HG02943 (cell line): Measurements from ENCODE around the gene ESRRB.

Experiments used
- ATAC-seq: cut with Tn5 transposase; IDR thresholded peaks from one replicate; pipeline ENCODE4 v1.9.1; 2021; ENCODE audit warnings: mild to moderate bottlenecking, low read depth, moderate library complexity; ENCODE audit not compliant: unreplicated experiment

ESRRB gene

DNA sequence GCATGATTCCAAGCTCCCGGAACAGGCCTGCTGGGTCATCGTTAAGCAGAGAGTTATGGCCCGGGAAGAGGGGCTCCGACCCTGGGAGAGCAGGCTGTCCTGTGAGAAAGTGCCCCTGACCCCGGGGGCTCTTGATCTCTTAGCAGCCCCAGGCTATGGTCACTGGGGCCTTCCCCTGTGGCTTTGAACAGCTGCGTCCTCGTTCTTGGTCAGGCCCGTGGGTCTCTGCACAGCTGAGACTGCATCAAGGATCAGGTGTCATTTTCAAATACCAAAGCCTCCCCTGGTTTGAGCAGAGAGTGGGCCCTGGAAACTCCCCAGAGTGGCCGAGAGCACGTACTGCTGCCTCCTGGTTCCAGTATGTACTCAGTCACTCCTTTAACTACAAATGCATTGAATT lies 114.8 kb downstream of the ESRRB start:
- ATAC-seq: no peak

DNA sequence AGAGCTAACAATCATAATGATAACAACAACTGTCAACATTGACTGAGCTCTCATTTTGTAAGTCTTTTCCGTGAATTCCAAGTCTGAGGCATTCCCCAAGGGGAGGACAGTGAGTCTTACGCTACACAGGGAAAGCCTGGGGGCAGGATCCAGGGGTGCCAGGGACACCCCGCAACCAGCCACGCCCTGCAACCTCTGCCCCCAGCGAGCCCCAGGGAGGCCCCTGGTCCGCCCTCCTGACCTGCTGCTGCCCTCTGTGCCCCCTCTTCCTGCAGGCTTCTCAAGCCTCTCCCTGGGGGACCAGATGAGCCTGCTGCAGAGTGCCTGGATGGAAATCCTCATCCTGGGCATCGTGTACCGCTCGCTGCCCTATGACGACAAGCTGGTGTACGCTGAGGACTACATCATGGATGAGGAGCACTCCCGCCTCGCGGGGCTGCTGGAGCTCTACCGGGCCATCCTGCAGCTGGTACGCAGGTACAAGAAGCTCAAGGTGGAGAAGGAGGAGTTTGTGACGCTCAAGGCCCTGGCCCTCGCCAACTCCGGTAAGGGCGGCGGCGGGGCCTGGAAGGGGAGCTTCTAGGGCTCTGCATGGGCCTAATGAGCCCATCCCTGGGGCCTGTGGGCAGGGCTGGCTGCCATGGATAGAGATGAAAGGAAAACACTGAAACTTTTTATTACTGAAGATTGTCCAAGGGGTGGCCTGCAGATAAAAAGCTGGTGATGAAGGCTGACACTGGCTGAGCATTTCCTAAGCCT lies 115.4 kb downstream of the ESRRB start:
- ATAC-seq: no peak

DNA sequence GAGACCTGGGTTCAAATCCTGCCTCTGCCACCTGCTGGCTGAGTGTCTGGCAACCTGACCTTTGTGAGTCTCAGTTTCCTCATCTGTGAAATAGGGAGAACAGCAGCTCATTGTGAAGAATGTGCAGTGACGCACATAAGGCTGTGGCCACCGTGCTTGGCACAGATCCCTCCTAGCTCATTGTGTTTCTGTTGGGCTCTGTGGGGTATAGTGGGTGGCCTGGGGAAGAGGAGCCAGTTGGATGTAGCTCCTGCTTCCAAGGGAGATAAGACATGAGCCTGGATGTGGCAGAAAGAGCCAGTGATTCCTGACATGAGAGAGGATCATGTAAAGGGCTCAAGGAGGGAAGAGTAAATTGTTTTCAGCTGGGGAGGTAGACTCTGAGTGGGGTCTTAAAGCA lies 120.0 kb downstream of the ESRRB start:
- ATAC-seq: no peak

DNA sequence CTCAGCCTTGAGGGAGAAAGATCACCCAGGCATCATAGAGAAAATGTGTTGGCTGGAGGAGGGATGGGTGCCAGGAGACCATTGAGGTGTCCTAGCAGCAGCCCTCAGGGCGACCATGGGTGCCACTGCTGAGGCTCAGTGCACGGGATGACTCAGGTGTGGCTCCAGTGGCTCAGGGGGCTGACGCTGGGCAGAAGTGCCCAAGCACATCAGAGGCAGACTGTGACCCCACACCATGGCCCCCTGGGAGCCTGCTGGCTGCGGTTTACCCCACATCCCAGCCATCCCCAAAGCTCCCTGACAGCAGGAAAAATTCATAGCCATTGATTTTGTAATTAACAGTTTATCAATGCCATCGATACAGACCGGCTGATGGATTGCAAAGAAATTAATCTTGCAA lies 120.7 kb downstream of the ESRRB start:
- ATAC-seq: no peak

DNA sequence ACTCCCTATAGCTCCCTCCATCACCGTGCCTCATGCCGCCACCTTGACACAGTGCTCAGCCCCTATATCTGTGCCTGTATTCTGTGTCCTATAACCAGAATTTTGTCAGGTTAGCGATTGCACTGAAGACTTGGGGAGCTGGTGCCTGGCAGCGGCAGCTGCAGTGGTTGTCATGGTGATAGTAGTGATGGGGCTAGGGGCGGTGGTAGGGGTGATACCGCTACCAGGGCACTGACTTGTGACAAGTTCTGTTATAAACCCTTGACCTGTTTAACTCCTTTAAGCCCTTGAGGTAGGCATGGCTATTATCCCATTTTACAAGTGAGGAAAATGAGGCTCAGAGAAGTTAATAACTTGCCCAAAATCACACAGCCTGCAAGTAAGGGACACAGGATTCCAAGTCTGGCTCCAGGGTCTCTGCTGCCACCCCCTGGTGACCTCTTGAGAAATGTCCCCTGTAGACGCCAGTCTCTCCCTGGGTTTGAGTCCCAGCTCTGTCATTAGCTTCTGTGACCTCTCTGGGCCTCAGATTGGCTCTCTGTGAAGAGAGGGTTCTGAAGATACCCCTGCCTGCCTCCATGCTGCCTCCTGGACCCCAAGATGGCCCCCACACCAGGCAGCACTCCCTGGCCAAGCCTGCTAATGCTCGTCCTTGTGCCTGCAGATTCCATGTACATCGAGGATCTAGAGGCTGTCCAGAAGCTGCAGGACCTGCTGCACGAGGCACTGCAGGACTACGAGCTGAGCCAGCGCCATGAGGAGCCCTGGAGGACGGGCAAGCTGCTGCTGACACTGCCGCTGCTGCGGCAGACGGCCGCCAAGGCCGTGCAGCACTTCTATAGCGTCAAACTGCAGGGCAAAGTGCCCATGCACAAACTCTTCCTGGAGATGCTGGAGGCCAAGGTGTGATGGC lies 121.9 kb downstream of the ESRRB start:
- ATAC-seq: no peak

DNA sequence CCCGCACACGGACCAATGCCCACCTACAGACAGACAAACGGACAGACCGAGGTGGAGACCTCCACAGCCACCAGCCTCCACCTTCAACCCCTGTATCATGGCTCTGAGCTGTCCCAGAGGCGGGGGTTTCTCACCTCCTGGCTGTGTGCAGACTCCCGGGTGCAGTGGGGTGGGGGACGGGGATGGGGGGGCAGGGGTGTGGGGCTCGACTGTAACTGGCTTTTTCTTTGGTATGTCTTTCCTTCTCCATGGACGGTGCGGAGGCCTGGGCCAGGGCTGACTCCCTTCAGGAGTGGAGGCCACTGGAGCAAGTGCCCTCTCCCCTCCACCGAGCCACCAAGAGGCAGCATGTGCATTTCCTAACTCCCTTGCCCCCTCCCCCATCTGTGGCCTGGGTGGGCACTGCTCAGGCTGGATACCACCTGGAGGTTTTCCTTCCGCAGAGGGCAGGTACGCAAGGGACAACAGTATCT lies 122.6 kb downstream of the ESRRB start:
- no peak for ATAC-seq

DNA sequence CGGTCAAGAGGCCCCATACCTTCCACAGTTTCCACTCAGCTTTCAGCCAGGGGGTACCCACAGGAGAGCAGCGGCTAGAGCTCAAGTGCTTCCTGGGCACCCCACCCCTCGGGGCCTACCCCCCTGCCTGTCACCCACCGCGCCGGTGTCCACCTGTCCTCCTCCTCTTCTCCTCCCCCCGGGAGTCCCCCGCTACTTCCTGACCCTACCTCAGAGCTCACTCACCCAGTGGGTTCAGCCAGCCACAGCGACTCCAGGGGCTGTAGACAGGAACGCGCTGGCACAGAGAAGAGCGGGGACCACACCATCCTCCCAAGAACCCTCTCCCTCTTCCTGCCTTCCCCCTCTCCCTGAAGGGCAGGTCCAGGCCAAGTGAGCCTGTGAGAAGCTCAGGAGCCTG lies 123.0 kb downstream of the ESRRB start:
- no peak for ATAC-seq

DNA sequence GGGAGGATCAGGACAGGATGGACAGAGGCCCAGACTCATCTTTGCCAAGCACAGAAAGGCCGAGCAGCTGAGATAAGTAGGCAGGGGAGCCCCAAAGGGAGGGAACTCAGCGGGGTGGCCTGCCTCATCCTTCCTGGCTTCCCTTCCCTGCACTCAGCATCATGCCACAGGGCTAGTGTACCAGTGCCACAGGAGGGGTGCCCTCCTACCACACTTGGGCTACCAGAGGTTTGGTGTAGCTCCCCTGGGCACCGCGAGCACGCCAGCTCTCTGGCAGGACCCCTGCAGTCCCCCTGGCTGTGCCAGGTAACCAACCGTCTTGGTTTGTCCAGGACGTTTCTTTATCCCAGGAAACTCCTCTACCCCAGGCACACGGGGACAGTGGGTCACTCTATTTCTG lies 123.5 kb downstream of the ESRRB start:
- no peak for ATAC-seq

DNA sequence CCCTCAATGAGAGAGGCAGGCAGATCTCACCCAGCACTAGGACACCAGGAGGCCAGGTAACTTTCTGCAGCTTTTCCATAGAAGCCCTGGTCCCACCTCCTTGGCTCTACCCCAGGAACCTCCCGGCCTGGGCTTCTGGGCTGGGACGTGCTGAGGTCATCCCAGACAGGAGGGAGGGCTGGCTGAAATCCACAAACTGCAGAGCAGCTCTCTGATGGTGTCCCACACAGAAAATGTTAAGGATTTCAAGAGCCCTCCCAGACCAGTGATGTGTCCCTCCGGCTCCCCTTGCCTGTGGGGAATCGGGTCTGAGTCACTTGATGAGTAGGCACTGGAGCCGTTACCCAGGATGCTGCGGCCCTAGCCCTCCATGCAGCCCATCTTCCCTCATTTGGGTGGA lies 124.1 kb downstream of the ESRRB start:
- ATAC-seq: no peak

DNA sequence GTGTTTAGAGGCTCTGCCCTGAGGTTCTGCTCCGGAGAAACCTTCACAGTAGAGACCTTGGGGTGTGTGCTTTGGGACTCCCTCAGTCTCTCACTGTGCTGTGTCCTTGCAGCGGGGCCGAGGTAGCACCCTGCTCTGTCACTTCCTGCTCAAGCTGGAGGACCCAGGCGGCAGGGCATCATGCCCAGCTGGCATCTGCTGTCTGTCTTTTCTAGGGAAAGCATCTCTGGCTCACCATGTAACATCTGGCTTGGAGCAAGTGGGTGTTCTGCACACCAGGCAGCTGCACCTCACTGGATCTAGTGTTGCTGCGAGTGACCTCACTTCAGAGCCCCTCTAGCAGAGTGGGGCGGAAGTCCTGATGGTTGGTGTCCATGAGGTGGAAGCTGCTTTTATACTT lies 124.5 kb downstream of the ESRRB start:
- ATAC-seq: no peak

DNA sequence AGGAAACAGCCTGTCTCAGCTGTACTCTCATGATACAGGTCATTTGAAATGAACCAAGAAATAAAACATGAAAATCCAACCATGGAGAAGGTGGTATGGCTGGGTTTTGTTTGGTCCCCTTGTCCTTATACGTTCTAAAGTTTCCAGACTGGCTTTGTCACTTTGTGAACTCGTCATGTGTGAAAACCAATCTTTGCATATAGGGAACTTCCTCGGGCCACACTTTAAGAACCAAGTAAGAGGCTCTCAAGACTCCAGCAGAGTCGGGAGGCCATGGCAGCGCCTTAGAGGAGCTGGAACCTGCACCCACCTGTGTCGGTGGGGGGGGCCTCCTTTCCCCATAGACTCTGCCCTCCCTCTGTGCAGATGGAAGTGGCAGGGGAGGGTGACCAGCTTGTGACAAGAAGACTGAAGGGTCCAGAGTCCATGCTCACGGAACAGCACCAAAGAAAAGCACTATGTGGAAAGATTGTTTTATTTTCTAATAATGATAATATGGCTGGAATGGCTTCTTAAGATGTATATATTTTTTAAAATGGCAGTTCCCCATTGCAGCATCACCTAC lies 125.3 kb downstream of the ESRRB start:
- no peak for ATAC-seq

DNA sequence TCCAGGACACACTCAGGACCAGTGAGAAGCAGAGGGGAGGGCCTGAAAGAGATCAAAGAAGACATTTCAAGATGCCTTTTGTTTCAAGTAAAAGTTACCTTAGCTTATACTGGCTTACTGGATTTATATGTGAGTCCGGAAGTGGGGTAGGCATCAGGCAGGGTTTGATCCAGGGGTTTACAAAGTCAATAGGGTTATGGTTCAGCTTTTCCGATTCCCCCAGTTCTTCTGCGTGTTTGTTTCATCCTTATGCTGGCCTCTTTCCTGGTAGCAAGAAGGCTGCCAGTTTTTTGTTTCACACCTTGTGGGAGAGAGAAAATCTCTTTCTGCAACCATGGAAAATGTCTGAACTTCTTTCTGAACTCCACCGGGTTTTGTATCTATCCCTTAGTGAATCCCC lies 126.3 kb downstream of the ESRRB start:
- no peak for ATAC-seq

DNA sequence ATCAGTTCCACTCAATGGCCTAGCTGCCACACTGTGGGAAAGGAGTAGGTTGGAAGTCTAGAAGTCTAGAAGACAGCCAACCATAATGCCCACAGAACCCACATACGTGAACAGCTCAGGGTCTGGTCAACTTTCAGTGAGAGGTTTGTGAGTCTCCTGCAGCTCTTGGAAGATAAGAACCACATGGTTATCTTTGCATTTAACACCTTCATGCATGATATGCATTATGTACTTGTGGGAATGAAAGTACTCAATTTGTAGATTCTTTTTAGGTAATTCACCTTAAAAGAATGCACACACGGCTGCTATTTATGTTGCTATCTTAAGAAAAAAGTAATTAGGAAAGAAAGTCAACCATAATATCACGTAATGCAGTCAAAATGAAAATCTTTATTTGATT lies 126.7 kb downstream of the ESRRB start:
- no peak for ATAC-seq

DNA sequence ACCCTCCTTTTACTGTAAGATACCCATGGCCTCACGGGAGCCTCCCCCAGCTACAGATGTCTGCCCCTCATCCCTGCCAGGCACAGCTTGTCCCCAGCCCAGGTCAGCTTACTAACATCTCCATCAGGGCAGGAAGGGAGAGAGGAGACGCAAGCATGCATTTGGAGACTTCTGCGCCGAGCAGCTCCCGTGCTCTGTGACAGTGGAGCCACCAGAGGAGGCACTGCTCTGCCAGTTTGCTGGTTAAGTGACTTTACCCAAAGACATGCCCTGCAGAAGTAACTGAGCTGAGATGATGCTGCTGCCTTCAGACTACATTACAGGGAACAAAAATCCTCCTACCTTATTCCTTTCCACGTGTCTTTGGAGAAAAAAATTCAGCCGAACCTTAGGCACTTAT lies 133.4 kb downstream of the ESRRB start:
- ATAC-seq: no peak

DNA sequence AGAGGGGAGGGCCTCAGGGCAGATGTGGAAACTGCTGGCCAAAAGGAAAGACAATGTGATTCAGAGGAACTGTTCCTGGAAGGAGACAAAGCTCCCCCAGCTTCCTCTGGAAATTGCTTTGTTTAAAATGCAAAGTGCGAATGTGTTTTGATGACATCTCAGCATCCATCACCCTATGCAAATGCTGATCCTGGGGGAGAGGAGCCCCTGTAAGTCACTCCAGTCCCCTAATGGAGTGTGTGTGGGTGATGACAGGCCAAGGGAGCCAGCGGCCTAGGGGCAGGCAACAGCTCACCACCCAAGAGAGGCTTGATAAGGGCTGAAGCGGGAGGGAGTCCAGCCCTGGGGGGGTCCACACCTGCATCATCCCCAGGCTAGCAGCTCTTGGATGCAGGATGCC lies 134.2 kb downstream of the ESRRB start:
- ATAC-seq: no peak

DNA sequence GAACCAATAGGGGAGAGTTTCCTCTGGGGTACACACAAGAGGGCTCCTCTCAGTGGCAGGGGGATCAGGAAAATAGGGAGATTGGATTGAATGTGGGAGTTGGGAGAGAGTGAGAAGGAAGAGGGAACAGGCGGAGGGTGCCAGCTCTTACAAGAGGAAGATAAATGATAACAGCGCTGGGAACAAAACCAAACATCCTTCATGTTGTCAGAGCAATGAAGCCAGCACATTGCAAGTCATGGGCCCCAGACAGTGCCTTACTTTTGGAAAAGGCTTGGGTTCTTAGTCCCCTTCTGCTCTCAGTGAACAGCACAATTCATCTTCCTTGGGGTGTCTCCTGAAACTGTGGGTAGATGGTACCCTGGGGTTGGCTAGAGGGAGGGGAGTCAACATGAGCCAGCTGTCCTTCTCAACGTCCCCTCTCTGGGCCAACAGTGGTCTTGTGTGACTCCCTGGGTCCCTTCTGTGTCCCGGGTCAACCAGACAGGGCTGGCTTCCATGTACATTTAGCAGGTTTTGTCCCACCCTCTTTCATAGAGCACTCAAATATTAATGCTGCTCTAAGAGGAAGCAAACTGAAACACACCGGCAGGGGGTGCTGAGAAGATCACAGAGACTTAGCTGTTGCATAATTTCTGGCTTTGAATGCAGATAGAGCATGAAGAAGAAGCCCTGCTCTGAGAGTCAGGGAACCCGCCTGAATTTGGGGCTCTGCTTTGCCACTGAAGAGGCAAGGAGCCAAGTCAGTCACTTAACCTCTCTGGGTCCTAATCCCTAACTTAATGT lies 138.5 kb downstream of the ESRRB start:
- no peak for ATAC-seq

DNA sequence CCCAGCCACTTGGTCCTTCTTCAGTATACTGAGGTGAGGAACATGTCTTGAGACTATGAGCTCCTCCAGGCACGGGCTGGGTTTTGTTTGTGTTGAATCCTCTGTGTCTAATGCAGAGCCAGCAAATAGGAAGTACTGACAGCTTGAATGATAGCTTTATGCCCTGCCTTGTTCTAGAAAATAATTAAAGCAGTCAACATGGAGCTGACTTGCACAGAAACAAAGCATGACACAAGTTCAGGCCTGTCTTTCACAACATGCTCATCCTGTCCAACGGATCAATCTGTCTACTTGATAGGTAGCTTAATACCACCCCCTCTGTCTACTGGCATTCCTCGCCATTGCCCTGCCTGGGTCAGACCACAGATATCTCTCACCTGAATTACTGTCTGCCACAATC lies 140.9 kb downstream of the ESRRB start:
- ATAC-seq: no peak

DNA sequence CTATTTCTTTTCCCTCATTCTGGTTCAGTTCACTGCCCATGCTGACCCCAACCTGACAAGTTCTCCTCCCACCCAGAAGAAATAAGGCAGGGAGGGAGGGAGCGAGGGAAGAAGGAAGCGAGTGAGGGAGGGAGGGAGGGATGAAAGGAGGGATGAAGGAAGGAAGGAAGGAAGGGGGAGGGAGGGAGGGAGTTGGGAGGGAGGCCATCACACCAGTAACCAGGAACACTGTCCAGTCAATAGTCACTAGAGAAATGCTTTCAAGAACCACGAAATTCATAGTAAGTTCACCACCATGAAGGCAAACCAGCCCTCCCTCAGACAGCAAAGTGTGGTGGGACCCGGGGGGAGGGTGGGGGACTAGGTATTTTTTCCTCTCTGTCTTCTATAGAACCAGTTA lies 142.4 kb downstream of the ESRRB start:
- ATAC-seq: no peak

DNA sequence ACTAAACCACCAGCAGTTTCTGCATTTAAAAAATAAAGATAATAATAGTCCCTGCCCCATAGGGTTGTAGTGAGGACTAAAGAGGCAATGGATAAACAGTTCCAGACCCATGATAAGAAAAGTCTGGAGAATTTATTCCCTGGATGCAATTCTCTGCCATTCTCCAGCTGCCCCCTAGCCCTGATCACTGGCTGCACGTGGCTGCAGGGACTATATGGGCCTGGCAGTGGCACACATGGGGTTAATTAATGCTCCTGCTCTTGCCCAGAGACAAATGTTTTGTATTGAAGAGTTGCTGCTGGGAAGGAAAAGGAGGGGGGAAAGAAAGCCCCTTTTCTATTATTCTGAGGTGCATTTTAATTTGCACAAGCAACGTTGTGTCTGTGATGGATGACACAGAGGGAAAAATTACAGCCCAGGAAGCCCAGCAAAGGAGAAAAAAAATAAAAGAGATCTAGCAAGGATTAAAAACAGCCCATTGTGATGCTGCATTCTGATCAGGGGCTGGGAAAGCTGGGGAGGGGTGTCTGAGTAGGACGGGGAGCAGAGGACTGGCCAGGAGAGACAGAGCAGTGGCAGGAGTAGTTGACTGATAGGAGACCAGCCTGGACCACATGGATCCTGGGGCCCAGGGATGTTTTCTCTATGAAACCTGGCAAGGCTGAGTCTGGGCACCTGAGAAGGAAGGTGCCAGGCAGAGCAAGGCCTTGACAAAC lies 149.3 kb downstream of the ESRRB start:
- ATAC-seq: no peak

DNA sequence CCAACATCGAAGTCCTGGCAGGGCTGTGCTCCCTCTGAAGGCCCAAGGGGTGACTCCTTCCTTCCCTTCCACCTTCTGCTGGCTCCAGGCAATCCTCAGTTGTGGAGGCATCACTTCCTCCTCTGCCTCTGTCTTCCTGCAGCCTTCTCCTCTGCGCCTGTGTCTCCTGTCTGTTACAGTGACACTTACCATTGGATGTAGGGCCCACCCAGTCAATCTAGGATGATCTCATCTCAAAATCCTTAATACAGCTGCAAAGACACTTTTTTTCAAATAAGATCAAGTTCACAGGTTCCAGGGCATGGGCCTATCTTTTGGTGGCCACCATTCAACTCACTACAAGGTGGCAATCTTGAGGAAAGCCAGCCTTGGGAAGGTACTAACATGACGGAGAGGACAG lies 155.1 kb downstream of the ESRRB start:
- ATAC-seq: no peak
